Neuronal stem cell (in vitro differentiated cells): Measurements from ENCODE around the gene THSD7A.

ENCODE experiments used
- DNase-seq: peaks from one replicate; pipeline ENCODE4 v3.0.0-alpha.2; 2013; ENCODE audit warnings: low spot score
- H2AFZ ChIP-seq: one replicate; pipeline ENCODE4 v1.6.1; 2013; ENCODE audit warnings: mild to moderate bottlenecking, low read length, inconsistent platforms
- H2AK5ac ChIP-seq: 2 replicates; pipeline ENCODE4 v1.6.1; 2013; ENCODE audit warnings: low read depth, mild to moderate bottlenecking, inconsistent platforms, low read length, moderate library complexity, mixed read lengths
- H2BK120ac ChIP-seq: 2 replicates; pipeline ENCODE4 v1.6.1; 2013; ENCODE audit warnings: low read depth, mild to moderate bottlenecking, inconsistent platforms, low read length, moderate library complexity, mixed read lengths
- H2BK12ac ChIP-seq: one replicate; pipeline ENCODE4 v1.6.1; 2013; ENCODE audit warnings: low read length, inconsistent platforms
- H2BK15ac ChIP-seq: 2 replicates; pipeline ENCODE4 v1.6.1; 2013; ENCODE audit warnings: mild to moderate bottlenecking, low read length, inconsistent platforms, mixed read lengths
- H2BK5ac ChIP-seq: one replicate; pipeline ENCODE4 v1.6.1; 2013; ENCODE audit warnings: inconsistent platforms, mild to moderate bottlenecking, low read length, moderate library complexity
- H3K14ac ChIP-seq: one replicate; pipeline ENCODE4 v1.6.1; 2013; ENCODE audit warnings: low read length, inconsistent platforms
- H3K18ac ChIP-seq: 2 replicates; pipeline ENCODE4 v1.6.1; 2013; ENCODE audit warnings: low read length, inconsistent platforms
- H3K23ac ChIP-seq: 2 replicates; pipeline ENCODE4 v1.6.1; 2013; ENCODE audit warnings: low read depth, mild to moderate bottlenecking, mixed read lengths, low read length, inconsistent platforms; ENCODE audit not compliant: poor library complexity
- H3K27ac ChIP-seq: replicated peaks from 3 replicates; pipeline ENCODE4 v1.5.1; 2013; ENCODE audit warnings: low read length, inconsistent platforms
- H3K27me3 ChIP-seq, 3 experiments: 2 replicates each; pipeline ENCODE4 v1.6.1; 2013; ENCODE audit warnings: low read length in 3 of 3, mild to moderate bottlenecking in 2 of 3, inconsistent platforms in 1 of 3, low read depth in 1 of 3, mixed read lengths in 1 of 3, moderate library complexity in 1 of 3; ENCODE audit not compliant: control insufficient read depth in 3 of 3, insufficient read depth in 3 of 3
- H3K36me3 ChIP-seq, 2 donors: replicated peaks in 1 of 2; 2 replicates each; pipeline ENCODE4 v1.6.1; 2013; ENCODE audit warnings: low read length in 2 of 2; ENCODE audit not compliant: control insufficient read depth in 2 of 2, insufficient read depth in 2 of 2
- H3K4ac ChIP-seq: 2 replicates; pipeline ENCODE4 v1.6.1; 2013; ENCODE audit warnings: inconsistent platforms, mild to moderate bottlenecking, low read length, moderate library complexity
- H3K4me1 ChIP-seq, 2 donors: 1 replicate in 1 of 2; 2 replicates in 1 of 2; pipeline ENCODE4 v1.6.1; 2013; ENCODE audit warnings: low read length in 2 of 2, low read depth in 1 of 2; ENCODE audit not compliant: control insufficient read depth in 2 of 2, insufficient read depth in 1 of 2
- H3K4me2 ChIP-seq: one replicate; pipeline ENCODE4 v1.6.1; 2013; ENCODE audit warnings: mild to moderate bottlenecking, low read length, inconsistent platforms; ENCODE audit not compliant: insufficient read depth, poor library complexity, severe bottlenecking
- H3K4me3 ChIP-seq, 2 donors: 2 replicates each; pipeline ENCODE4 v1.5.1; 2013; ENCODE audit warnings: low read length in 2 of 2, mild to moderate bottlenecking in 2 of 2, inconsistent platforms in 1 of 2, moderate library complexity in 1 of 2
- H3K79me1 ChIP-seq: one replicate; pipeline ENCODE4 v1.6.1; 2013; ENCODE audit warnings: low read depth, mild to moderate bottlenecking, inconsistent platforms, low read length, moderate library complexity
- H3K9ac ChIP-seq: one replicate; pipeline ENCODE4 v1.6.1; 2013; ENCODE audit warnings: mild to moderate bottlenecking, low read depth, low read length, inconsistent platforms; ENCODE audit not compliant: poor library complexity
- H3K9me3 ChIP-seq, 2 donors: replicated peaks in 1 of 2; 2 replicates each; pipeline versions ENCODE3 to v1.6.1; 2013; ENCODE audit warnings: low read length in 2 of 2, mild to moderate bottlenecking in 2 of 2, inconsistent platforms in 1 of 2, low read depth in 1 of 2, mixed read lengths in 1 of 2, moderate library complexity in 1 of 2; ENCODE audit not compliant: control insufficient read depth in 2 of 2, insufficient read depth in 1 of 2
- H4K8ac ChIP-seq: one replicate; pipeline ENCODE4 v1.6.1; 2013; ENCODE audit warnings: low read depth, mild to moderate bottlenecking, inconsistent platforms, low read length, moderate library complexity
- H4K91ac ChIP-seq: one replicate; pipeline ENCODE4 v1.6.1; 2013; ENCODE audit warnings: low read length, low read depth, mild to moderate bottlenecking, inconsistent platforms; ENCODE audit not compliant: poor library complexity
- WGBS, 2 donors: extraction: QIAGEN DNeasy Blood & Tissue Kit; methylation state at CpG; one replicate each; pipeline ENCODE4 v1.1.7; 2013; ENCODE audit warnings: missing lambda C conversion rate in 2 of 2, mixed read lengths in 1 of 2; ENCODE audit not compliant: insufficient read length in 2 of 2, insufficient replicate concordance in 1 of 2; ENCODE audit errors: extremely low coverage in 2 of 2; 5-methylcytosine and 5-hydroxymethylcytosine counted together

Gene THSD7A

DNA sequence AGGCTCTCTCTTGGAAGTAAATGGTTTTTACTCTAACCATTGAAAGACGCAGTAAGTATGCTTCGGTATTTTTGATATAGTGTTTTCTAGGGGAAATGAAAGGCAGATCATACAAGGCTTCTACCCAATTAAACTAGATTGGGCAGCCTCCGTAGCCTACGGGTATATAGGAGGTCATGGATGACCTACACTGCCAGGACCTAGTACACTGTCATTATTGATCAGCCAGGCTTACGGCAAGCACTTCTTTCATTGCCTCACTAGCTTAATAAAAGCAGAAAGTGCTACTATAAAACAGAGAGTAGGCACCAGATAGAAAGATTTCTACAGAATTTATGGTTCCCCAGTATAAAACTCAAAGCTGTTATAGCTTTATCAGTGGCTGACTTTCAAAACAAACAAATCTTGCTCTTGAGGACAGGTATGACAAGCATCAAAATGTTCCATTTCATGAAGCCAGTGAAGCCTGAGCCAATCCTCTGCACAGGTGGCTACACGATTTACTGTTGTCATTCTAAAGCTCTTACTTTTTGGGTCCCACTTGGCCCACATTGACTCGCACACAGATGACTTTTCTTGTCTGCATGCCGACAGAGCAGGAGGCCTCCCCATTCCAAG, 358.1 kb downstream of the THSD7A start:
- H3K27ac ChIP-seq = no peak overlapping the region
- WGBS, 2 donors = no CpG with 5 or more reads among the region's 8 CpGs
- no peak for DNase-seq

DNA sequence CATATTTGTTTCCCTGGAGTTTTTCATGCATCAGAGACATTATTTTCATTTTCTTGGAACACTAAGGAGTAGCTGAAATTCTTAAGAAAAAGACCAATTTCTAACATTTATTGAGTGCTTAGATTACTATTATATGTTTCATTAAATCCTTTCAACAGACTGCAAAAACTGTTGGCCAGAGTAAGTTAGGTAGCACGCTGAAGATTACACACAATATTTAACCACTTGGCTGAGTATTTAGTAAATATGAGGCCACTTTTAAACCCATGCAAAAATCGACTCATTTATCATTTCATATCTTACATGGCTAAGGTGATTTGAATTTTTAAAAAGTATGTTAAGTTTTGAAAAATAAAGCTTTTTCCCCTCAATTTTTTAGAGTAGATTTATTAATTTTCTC, 358.8 kb downstream of the THSD7A start:
- no peak overlapping the region for H3K23ac ChIP-seq
- no peak overlapping the region for H4K8ac ChIP-seq
- WGBS, 2 donors = no CpG with 5 or more reads among the region's 2 CpGs
- no peak overlapping the region for H3K18ac ChIP-seq
- H2BK5ac ChIP-seq = no peak overlapping the region
- no peaks in the 10 kb centered on the region for H3K4me1 ChIP-seq
- no peak overlapping the region for H3K4me2 ChIP-seq
- H3K36me3 ChIP-seq = no peaks in the 10 kb centered on the region
- no peak overlapping the region for H3K4me3 ChIP-seq
- H3K14ac ChIP-seq = no peak overlapping the region
- no peak overlapping the region for H3K9ac ChIP-seq
- no peak overlapping the region for H2AFZ ChIP-seq
- H2AK5ac ChIP-seq = no peak overlapping the region
- no peak overlapping the region for H2BK120ac ChIP-seq
- no peak overlapping the region for H4K91ac ChIP-seq
- no peak overlapping the region for H3K4ac ChIP-seq
- H2BK12ac ChIP-seq = no peak overlapping the region
- no peak for DNase-seq
- H3K27me3 ChIP-seq = no peaks in the 10 kb centered on the region
- no peaks in the 10 kb centered on the region for H3K9me3 ChIP-seq
- H3K27ac ChIP-seq = no peak overlapping the region
- no peak overlapping the region for H2BK15ac ChIP-seq
- no peaks in the 10 kb centered on the region for H3K79me1 ChIP-seq

More for the DNA sequence above, 358.1 kb downstream of the THSD7A start:
- Histone ChIP-seq H3K18ac (no peak overlapping the region), H3K9ac (no peak overlapping the region), H2AK5ac (no peak overlapping the region), H2BK120ac (no peak overlapping the region), H3K4me3 (no peak overlapping the region), H2BK5ac (no peak overlapping the region), H3K79me1 (no peaks in the 10 kb centered on the region), H3K4me1 (no peaks in the 10 kb centered on the region), H3K36me3 (no peaks in the 10 kb centered on the region), H3K14ac (no peak overlapping the region), H2BK12ac (no peak overlapping the region), H3K4ac (no peak overlapping the region), H2BK15ac (no peak overlapping the region), H3K9me3 (no peaks in the 10 kb centered on the region), H4K8ac (no peak overlapping the region), H3K4me2 (no peak overlapping the region), H3K23ac (no peak overlapping the region), H3K27me3 (no peaks in the 10 kb centered on the region), H4K91ac (no peak overlapping the region), H2AFZ (no peak overlapping the region)

DNA sequence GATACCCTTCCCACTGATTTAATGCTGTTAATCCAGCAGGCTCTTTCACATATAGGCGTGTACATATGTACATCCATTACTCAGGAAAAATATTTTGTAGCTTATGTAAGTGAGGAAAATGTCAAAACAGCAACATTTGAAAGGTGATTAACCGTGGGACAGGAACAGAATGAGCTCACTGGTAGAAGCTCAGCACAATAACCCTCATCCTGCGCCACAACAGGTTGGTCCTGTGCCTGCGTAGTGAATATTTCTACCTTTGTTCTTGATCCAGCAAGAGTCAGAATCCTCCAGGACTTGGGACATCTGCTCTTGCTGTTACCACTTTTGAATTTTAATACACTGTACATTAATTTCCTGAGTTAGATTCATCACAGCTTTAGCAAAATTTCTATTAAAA, 359.4 kb downstream of the THSD7A start:
- Histone ChIP-seq H2BK12ac (no peak overlapping the region), H2AFZ (no peak overlapping the region), H2AK5ac (no peak overlapping the region), H3K27me3 (no peaks in the 10 kb centered on the region), H2BK5ac (no peak overlapping the region), H4K8ac (no peak overlapping the region), H3K79me1 (no peaks in the 10 kb centered on the region), H2BK120ac (no peak overlapping the region), H3K9me3 (no peaks in the 10 kb centered on the region), H3K4ac (no peak overlapping the region), H3K36me3 (no peaks in the 10 kb centered on the region), H3K18ac (no peak overlapping the region), H3K4me1 (no peaks in the 10 kb centered on the region), H4K91ac (no peak overlapping the region), H3K4me3 (no peak overlapping the region), H3K14ac (no peak overlapping the region), H3K23ac (no peak overlapping the region), H2BK15ac (no peak overlapping the region), H3K9ac (no peak overlapping the region), H3K27ac (no peak overlapping the region), H3K4me2 (no peak overlapping the region)
- no CpG with 5 or more reads among the region's 4 CpGs for WGBS, 2 donors
- no peak for DNase-seq

DNA sequence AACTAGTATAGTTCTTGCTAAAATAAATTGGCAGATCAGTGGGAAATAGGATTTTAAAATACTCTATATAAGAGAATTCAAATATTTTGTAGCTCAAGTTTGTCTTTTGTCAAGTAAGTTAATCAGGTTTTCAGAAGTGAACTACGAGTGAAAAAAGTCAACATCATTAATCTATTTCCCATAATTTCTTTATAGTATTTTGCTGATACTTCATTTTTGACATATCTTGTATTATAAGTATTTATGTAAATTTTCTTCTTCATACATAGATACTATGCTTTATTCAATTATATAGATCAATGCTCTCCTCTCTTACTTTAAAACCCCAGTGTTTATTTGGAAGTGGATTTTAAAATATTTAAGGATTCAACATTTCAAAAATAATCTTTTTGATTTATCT, 360.7 kb downstream of the THSD7A start:
- Histone ChIP-seq H2BK12ac (no peak overlapping the region), H3K36me3 (no peaks in the 10 kb centered on the region)
- no CpG with 5 or more reads among the region's 1 CpG for WGBS, 2 donors

More for the DNA sequence above, 360.7 kb downstream of the THSD7A start:
- no peak for DNase-seq
- no peak overlapping the region for H3K27ac ChIP-seq
- H2BK15ac ChIP-seq = no peak overlapping the region
- H4K8ac ChIP-seq = no peak overlapping the region
- H2BK5ac ChIP-seq = no peak overlapping the region
- no peak overlapping the region for H3K4me3 ChIP-seq
- H3K4me1 ChIP-seq = peaks cover 0 to 5% of the 10 kb centered on the region in 2 donors
- no peak overlapping the region for H2AFZ ChIP-seq
- H3K9me3 ChIP-seq = no peaks in the 10 kb centered on the region
- no peaks in the 10 kb centered on the region for H3K27me3 ChIP-seq
- no peak overlapping the region for H3K9ac ChIP-seq
- no peak overlapping the region for H2BK120ac ChIP-seq
- no peaks in the 10 kb centered on the region for H3K79me1 ChIP-seq
- no peak overlapping the region for H3K18ac ChIP-seq
- no peak overlapping the region for H3K14ac ChIP-seq
- no peak overlapping the region for H4K91ac ChIP-seq
- no peak overlapping the region for H2AK5ac ChIP-seq
- H3K4ac ChIP-seq = no peak overlapping the region
- H3K23ac ChIP-seq = no peak overlapping the region
- no peak overlapping the region for H3K4me2 ChIP-seq
